PC-9 (cell line): ENCODE data around the gene SMAD6. TPM values are rescaled to one million over a fixed set of nuclear protein-coding genes. Genes with fewer than 3 reads are reported as not detected.

Experiments used
- BruUV-seq: library from RNA; stranded (reverse); fragments of 400-500 nt; replicated peaks from 2 replicates; lab custom pipeline; 2021; lab: Mats Ljungman, UMichigan
- CTCF ChIA-PET: fragments of 300-600 bp; sonication (Branson Sonifier 250); formaldehyde crosslinking; loops from one replicate; lab custom pipeline; 2022; ENCODE audit warnings: antibody characterized with exemption; lab: Charles Lee
- POLR2A ChIA-PET: fragments of 300-600 bp; sonication (Branson Sonifier 250); formaldehyde crosslinking; loops from one replicate; lab custom pipeline; 2022; ENCODE audit warnings: antibody characterized with exemption; ENCODE audit not compliant: unreplicated experiment; lab: Charles Lee
- DNase-seq, 2 experiments: peaks; one replicate each; pipeline versions ENCODE4 v3.0.0 to v3.0.0-alpha.2; 2015 to 2022; ENCODE audit warnings: mixed read lengths in 1 of 2
- H2AFZ ChIP-seq: fragments of 200-600 bp; sonication (generic); 2 replicates; pipeline ENCODE4 v1.8.1; 2017; ENCODE audit warnings: antibody characterized with exemption
- H3F3A ChIP-seq: fragments of 200-600 bp; sonication (generic); 2 replicates; pipeline ENCODE4 v1.8.1; 2017; ENCODE audit warnings: antibody characterized with exemption, mild to moderate bottlenecking, low read depth; ENCODE audit not compliant: insufficient read depth
- H3K27ac ChIP-seq: fragments of 200-600 bp; sonication (generic); 2 replicates; pipeline ENCODE4 v1.6.1; 2016; ENCODE audit warnings: mixed run types
- H3K27me3 ChIP-seq: fragments of 200-600 bp; sonication (generic); 2 replicates; pipeline ENCODE4 v1.6.1; 2016; ENCODE audit warnings: low read depth, mixed run types; ENCODE audit not compliant: insufficient read depth
- H3K36me3 ChIP-seq: fragments of 200-600 bp; sonication (generic); 2 replicates; pipeline ENCODE4 v1.6.1; 2016; ENCODE audit warnings: low read depth, mixed run types
- H3K4me1 ChIP-seq: fragments of 200-600 bp; sonication (generic); replicated peaks from 2 replicates; pipeline ENCODE4 v1.6.1; 2016; ENCODE audit warnings: mixed run types; ENCODE audit not compliant: insufficient read depth
- H3K4me2 ChIP-seq: fragments of 200-600 bp; sonication (generic); 2 replicates; pipeline ENCODE4 v1.6.1; 2017; ENCODE audit warnings: mixed run types
- H3K4me3 ChIP-seq: fragments of 200-600 bp; sonication (generic); 2 replicates; pipeline ENCODE4 v1.6.1; 2016; ENCODE audit warnings: mixed run types
- H3K79me2 ChIP-seq: fragments of 200-600 bp; sonication (generic); 2 replicates; pipeline ENCODE4 v1.6.1; 2017; ENCODE audit warnings: low read depth, mixed run types
- H3K9me2 ChIP-seq: fragments of 200-600 bp; sonication (generic); 2 replicates; pipeline ENCODE4 v1.8.1; 2017; ENCODE audit warnings: mild to moderate bottlenecking; ENCODE audit not compliant: insufficient read depth
- H3K9me3 ChIP-seq: fragments of 200-600 bp; sonication (generic); 2 replicates; pipeline ENCODE4 v1.8.1; 2016; ENCODE audit warnings: low read depth; ENCODE audit not compliant: insufficient read depth
- H4K20me1 ChIP-seq: fragments of 200-600 bp; sonication (generic); 2 replicates; pipeline ENCODE4 v1.8.1; 2017; ENCODE audit not compliant: insufficient read depth
- EZH2 ChIP-seq: fragments of 200-600 bp; sonication (generic); IDR thresholded peaks from 2 replicates; pipeline ENCODE4 v1.8.0; 2017; ENCODE audit warnings: antibody characterized with exemption, low read depth
- intact Hi-C: fragments of 100-400 bp; cut with micrococcal nuclease; formaldehyde crosslinking; loops from one replicate; pipeline ENCODE4 v1.10.0; 2022; ENCODE audit not compliant: unreplicated experiment
- total RNA-seq: library from RNA; stranded (reverse); gene quantifications from 2 replicates; pipeline ENCODE4 v1.2.3, GENCODE V29; 2021
- TF ChIP-seq, protein P1 (sequence below): fragments of 200-600 bp; sonication (generic); conservative IDR thresholded peaks from 2 replicates; pipeline ENCODE4 v1.6.1; 2017; ENCODE audit warnings: mixed run types, antibody characterized with exemption, mild to moderate bottlenecking, moderate library complexity

The SMAD6 gene
- total RNA-seq, 1 experiment from 2014 or later = 7.1 TPM

- no peak overlapping the region for H3K4me2 ChIP-seq
- no peak overlapping the region for H3K27ac ChIP-seq
- H3K79me2 ChIP-seq = no peaks in the 10 kb centered on the region
- POLR2A ChIA-PET = interaction anchor here (0.5 kb wide), 1 partner anchor 25 kb away, joined by 25 read pairs; no protein-coding TSS in a partner anchor
- BruUV-seq = no TSS peak
- no peak overlapping the region for H2AFZ ChIP-seq
- H3K4me1 ChIP-seq = peaks cover 50% of the 10 kb centered on the region
- H3K9me2 ChIP-seq = no peaks in the 10 kb centered on the region
- intact Hi-C loops = no loop called here
- H3K9me3 ChIP-seq = no peaks in the 10 kb centered on the region
- TF ChIP-seq, protein P1, sequence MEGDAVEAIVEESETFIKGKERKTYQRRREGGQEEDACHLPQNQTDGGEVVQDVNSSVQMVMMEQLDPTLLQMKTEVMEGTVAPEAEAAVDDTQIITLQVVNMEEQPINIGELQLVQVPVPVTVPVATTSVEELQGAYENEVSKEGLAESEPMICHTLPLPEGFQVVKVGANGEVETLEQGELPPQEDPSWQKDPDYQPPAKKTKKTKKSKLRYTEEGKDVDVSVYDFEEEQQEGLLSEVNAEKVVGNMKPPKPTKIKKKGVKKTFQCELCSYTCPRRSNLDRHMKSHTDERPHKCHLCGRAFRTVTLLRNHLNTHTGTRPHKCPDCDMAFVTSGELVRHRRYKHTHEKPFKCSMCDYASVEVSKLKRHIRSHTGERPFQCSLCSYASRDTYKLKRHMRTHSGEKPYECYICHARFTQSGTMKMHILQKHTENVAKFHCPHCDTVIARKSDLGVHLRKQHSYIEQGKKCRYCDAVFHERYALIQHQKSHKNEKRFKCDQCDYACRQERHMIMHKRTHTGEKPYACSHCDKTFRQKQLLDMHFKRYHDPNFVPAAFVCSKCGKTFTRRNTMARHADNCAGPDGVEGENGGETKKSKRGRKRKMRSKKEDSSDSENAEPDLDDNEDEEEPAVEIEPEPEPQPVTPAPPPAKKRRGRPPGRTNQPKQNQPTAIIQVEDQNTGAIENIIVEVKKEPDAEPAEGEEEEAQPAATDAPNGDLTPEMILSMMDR = no peak
- no peak for TF ChIP-seq EZH2
- no peaks in the 10 kb centered on the region for H3K27me3 ChIP-seq
- H4K20me1 ChIP-seq = no peaks in the 10 kb centered on the region
- H3F3A ChIP-seq = peaks cover 18% of the 10 kb centered on the region; the same call in 1 of the 2 replicates
- no peaks in the 10 kb centered on the region for H3K36me3 ChIP-seq
- CTCF ChIA-PET = no interaction called here
- no peak for DNase-seq
- H3K4me3 ChIP-seq = no peak overlapping the region
Observed at GRCh38 chr15:66721020-66721419, 19.0 kb downstream of the SMAD6 start.

DNA sequence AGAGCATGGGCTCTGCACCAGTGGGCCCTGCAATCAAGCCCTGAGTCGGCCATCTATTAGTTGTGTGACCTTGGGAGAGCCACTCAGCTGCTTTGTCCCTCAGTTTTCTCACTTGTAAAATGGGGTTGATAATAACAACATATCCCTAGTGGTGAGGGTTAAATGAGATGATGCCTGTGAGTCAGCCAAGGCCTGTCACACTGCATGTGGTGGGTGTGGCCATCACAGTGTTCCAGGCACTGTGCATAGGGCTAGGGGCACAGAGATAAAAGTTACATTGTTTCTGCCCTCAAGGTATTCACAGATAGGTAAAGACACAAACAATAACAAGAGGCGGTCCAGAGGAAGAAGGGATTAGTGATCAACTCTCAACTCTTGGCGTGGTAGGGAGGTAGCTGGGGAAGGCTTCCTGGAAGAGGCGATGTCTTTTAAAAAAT, 19.5 kb downstream of the SMAD6 start:
- no peak for TF ChIP-seq EZH2
- TF ChIP-seq, protein P1 = no peak
- POLR2A ChIA-PET = no interaction called here
- BruUV-seq = no TSS peak
- Histone ChIP-seq H3K36me3 (no peaks in the 10 kb centered on the region), H3K9me2 (no peaks in the 10 kb centered on the region), H2AFZ (no peak overlapping the region), H4K20me1 (no peaks in the 10 kb centered on the region), H3K4me3 (no peak overlapping the region), H3K27ac (no peak overlapping the region), H3K9me3 (no peaks in the 10 kb centered on the region), H3K27me3 (no peaks in the 10 kb centered on the region), H3K79me2 (no peaks in the 10 kb centered on the region), H3K4me1 (peaks cover 50% of the 10 kb centered on the region), H3F3A (peaks cover 18% of the 10 kb centered on the region; the same call in 1 of the 2 replicates), H3K4me2 (0 out of 2 replicates have a peak overlapping the region, but pooled peaks have one; percentile 4)
- intact Hi-C loops = no loop called here
- no peak for DNase-seq
- CTCF ChIA-PET = no interaction called here

DNA sequence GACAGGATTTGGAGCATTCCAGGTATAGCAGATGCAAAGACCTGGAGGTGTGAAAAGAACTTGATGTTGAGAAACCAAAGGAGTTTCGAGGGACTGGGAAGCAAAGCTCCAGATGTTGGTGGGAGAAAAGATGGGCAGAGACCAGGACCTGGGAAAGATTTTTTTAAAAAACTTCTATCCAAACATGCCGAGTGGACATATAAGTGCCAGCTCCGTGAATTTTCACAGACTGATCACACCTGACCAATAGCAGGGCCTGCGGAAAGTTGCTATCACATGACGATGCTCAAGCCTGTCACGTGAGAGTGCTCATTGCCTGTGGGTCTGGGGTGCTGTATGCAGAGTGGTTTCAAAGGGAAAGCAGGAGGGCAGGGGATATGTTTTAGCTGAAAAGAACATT, 19.9 kb downstream of the SMAD6 start:
- DNase-seq = no peak
- no TSS peak for BruUV-seq
- H3K4me1 ChIP-seq = peaks cover 50% of the 10 kb centered on the region
- no peaks in the 10 kb centered on the region for H3K36me3 ChIP-seq
- H3K9me2 ChIP-seq = no peaks in the 10 kb centered on the region
- TF ChIP-seq, protein P1 = no peak
- no peak for TF ChIP-seq EZH2
- no peaks in the 10 kb centered on the region for H3K9me3 ChIP-seq
- H3K4me3 ChIP-seq = no peak overlapping the region
- H2AFZ ChIP-seq = no peak overlapping the region
- H3K4me2 ChIP-seq = 0 out of 2 replicates have a peak overlapping the region, but pooled peaks have one; percentile 4
- H3K27me3 ChIP-seq = no peaks in the 10 kb centered on the region
- H3K79me2 ChIP-seq = no peaks in the 10 kb centered on the region
- no peaks in the 10 kb centered on the region for H4K20me1 ChIP-seq
- peaks cover 18% of the 10 kb centered on the region; the same call in 1 of the 2 replicates for H3F3A ChIP-seq
- intact Hi-C loops = no loop called here
- CTCF ChIA-PET = interaction anchor here (0.8 kb wide), 1 partner anchor 13 kb away, joined by 3 read pairs; no protein-coding TSS in a partner anchor
- no peak overlapping the region for H3K27ac ChIP-seq
- POLR2A ChIA-PET = no interaction called here
